Measurements from ENCODE around the gene ISG20.

Gene ISG20

GRCh38 chr15:88638626-88639372 lies at the start of gene ISG20:
Gene ISG20 (plus strand): TSS chr15:88639016. CDS start chr15:88639367, 351 bp downstream.
- DNase-seq (ENCODE audit: low spot score) = peak; percentile 86

- DNase-seq (ENCODE audit: low spot score) = no peak
Observed at GRCh38 chr15:88590759-88591158, 48.1 kb upstream of the ISG20 start.

- DNase-seq (ENCODE audit: low spot score) = no peak
Observed at GRCh38 chr15:88591384-88591783, 47.4 kb upstream of the ISG20 start.

- DNase-seq (ENCODE audit: low spot score) = no peak
Observed at GRCh38 chr15:88603885-88604284, 34.9 kb upstream of the ISG20 start.

GRCh38 chr15:88604381-88605188 lies 34.2 kb upstream of the ISG20 start:
- DNase-seq (ENCODE audit: low spot score) = peak; percentile 54

- no peak for DNase-seq (ENCODE audit: low spot score)
Observed at GRCh38 chr15:88605189-88606069, 33.4 kb upstream of the ISG20 start.

GRCh38 chr15:88606070-88606794 lies 32.6 kb upstream of the ISG20 start:
- no peak for DNase-seq (ENCODE audit: low spot score)

GRCh38 chr15:88607951-88608350 lies 30.9 kb upstream of the ISG20 start:
- no peak for DNase-seq (ENCODE audit: low spot score)

- DNase-seq (ENCODE audit: low spot score) = no peak
Observed at GRCh38 chr15:88608607-88609181, 30.1 kb upstream of the ISG20 start.

- DNase-seq (ENCODE audit: low spot score) = no peak
Observed at GRCh38 chr15:88609344-88610090, 29.3 kb upstream of the ISG20 start.

- DNase-seq (ENCODE audit: low spot score) = no peak
Observed at GRCh38 chr15:88610701-88611231, 28.1 kb upstream of the ISG20 start.

- no peak for DNase-seq (ENCODE audit: low spot score)
Observed at GRCh38 chr15:88612186-88612796, 26.5 kb upstream of the ISG20 start.

GRCh38 chr15:88613074-88613944 lies 25.5 kb upstream of the ISG20 start:
- DNase-seq (ENCODE audit: low spot score) = no peak

GRCh38 chr15:88615303-88616107 lies 23.3 kb upstream of the ISG20 start:
- no peak for DNase-seq (ENCODE audit: low spot score)

- no peak for DNase-seq (ENCODE audit: low spot score)
Observed at GRCh38 chr15:88616240-88616639, 22.6 kb upstream of the ISG20 start.

- DNase-seq (ENCODE audit: low spot score) = no peak
Observed at GRCh38 chr15:88617031-88617722, 21.6 kb upstream of the ISG20 start.

- no peak for DNase-seq (ENCODE audit: low spot score)
Observed at GRCh38 chr15:88617790-88618189, 21.0 kb upstream of the ISG20 start.

Data from Ammon's horn (tissue), 1 donor.